Activated T-helper 2 cell treated with anti-CD3 and anti-CD28 coated beads, Interferon-gamma antibody, Interleukin-2, Interleukin-4, amounts not matched to agents 10 μg/mL and 5 μg/mL and 100 μg/mL, durations not matched to agents 14 hours and 24 hours and 36 hours (primary cell): ENCODE results near the gene HAAO. TPM values are rescaled to one million over a fixed set of nuclear protein-coding genes. Genes with fewer than 3 reads are reported as not detected.

Experiments
- DNase-seq: peaks from one replicate; pipeline ENCODE4 v3.0.0; 2021; ENCODE audit warnings: low spot score
- H3K27ac Mint-ChIP-seq: one replicate; pipeline ENCODE4 v1.8.0; 2021; ENCODE audit warnings: mixed read lengths
- H3K27me3 Mint-ChIP-seq: one replicate; pipeline ENCODE4 v1.8.0; 2021; ENCODE audit warnings: low read depth, mixed read lengths
- H3K36me3 Mint-ChIP-seq: one replicate; pipeline ENCODE4 v1.8.0; 2021; ENCODE audit warnings: low read depth, mixed read lengths
- H3K4me1 Mint-ChIP-seq: one replicate; pipeline ENCODE4 v1.8.0; 2021; ENCODE audit warnings: low read depth, mixed read lengths
- H3K4me3 Mint-ChIP-seq: one replicate; pipeline ENCODE4 v1.8.0; 2021; ENCODE audit warnings: low read depth, mild to moderate bottlenecking, moderate library complexity, mixed read lengths
- H3K9me3 Mint-ChIP-seq: one replicate; pipeline ENCODE4 v1.8.0; 2021; ENCODE audit warnings: mixed read lengths
- intact Hi-C: fragments of 100-400 bp; cut with micrococcal nuclease; formaldehyde crosslinking; loops from one replicate; pipeline ENCODE4 v1.15.1; 2023
- total RNA-seq: library from RNA; stranded (reverse); gene quantifications from 2 replicates; pipeline ENCODE4 v1.2.3, GENCODE V29; 2022

The HAAO gene
- total RNA-seq, 1 donor from 2014 or later, result 5.1 TPM

- peaks cover 37% of the 10 kb centered on the region for H3K4me1 Mint-ChIP-seq
- peaks cover 3% of the 10 kb centered on the region for H3K36me3 Mint-ChIP-seq
- peaks cover 20% of the 10 kb centered on the region for H3K27me3 Mint-ChIP-seq
- no peak for DNase-seq
- peak overlapping the region; percentile 80 for H3K27ac Mint-ChIP-seq
- intact Hi-C loops, result no loop called here
- H3K9me3 Mint-ChIP-seq, result no peaks in the 10 kb centered on the region
- no peak overlapping the region for H3K4me3 Mint-ChIP-seq
Measured at GRCh38 chr2:42796427-42797248, 4.3 kb upstream of the HAAO start.

- no peak overlapping the region for H3K4me3 Mint-ChIP-seq
- peaks cover 3% of the 10 kb centered on the region for H3K36me3 Mint-ChIP-seq
- peaks cover 37% of the 10 kb centered on the region for H3K4me1 Mint-ChIP-seq
- no peak for DNase-seq
- H3K9me3 Mint-ChIP-seq, result no peaks in the 10 kb centered on the region
- H3K27ac Mint-ChIP-seq, result no peak overlapping the region
- intact Hi-C loops, result no loop called here
- peaks cover 28% of the 10 kb centered on the region for H3K27me3 Mint-ChIP-seq
Measured at GRCh38 chr2:42795841-42796301, 3.5 kb upstream of the HAAO start.

GRCh38 chr2:42795275-42795674 lies 2.9 kb upstream of the HAAO start:
- Mint-ChIP-seq H3K27ac (no peak overlapping the region), H3K4me1 (peaks cover 33% of the 10 kb centered on the region), H3K36me3 (peaks cover 3% of the 10 kb centered on the region), H3K4me3 (no peak overlapping the region), H3K27me3 (peaks cover 28% of the 10 kb centered on the region), H3K9me3 (no peaks in the 10 kb centered on the region)
- no peak for DNase-seq
- intact Hi-C loops, result no loop called here

DNA sequence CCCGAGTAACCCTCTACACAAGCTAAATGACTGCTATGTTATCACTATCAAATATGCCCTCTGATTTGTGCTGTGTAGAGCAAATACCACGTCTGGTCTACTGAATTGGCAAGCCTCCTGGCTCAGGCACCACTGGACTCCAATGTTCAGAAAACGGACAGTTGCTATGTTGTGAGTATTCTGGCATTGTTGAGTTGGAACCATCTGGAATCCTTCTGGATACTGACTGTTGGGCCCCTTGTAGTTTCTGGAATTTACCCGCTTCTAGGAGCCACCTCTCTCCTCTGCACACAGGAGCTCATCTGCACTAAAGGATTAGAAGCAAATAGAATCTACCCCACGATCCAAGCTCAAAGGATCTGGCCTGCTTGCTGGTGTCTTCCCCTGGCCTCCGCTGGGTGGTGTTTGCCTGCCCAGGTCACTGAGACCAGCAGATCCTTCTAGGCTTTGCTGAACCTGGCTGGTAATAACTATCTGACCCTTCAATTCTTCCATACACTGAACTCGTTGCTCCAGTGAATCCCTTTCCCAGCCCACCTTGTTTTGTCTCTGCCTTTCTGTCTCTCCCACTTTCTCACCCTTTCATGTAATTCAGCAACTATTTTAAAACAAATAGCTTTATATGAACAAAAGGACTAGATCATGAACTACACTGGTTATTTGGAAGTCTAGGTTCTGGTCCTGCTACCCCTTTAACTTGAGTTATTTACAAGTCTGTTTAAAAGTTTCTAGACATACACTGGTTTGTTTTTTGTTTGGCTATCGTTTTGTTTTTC lies 2.1 kb upstream of the HAAO start:
- Mint-ChIP-seq H3K9me3 (no peaks in the 10 kb centered on the region), H3K27me3 (peaks cover 32% of the 10 kb centered on the region), H3K36me3 (peaks cover 3% of the 10 kb centered on the region), H3K4me3 (no peak overlapping the region), H3K4me1 (peaks cover 33% of the 10 kb centered on the region), H3K27ac (no peak overlapping the region)
- intact Hi-C loops, result no loop called here
- no peak for DNase-seq

DNA sequence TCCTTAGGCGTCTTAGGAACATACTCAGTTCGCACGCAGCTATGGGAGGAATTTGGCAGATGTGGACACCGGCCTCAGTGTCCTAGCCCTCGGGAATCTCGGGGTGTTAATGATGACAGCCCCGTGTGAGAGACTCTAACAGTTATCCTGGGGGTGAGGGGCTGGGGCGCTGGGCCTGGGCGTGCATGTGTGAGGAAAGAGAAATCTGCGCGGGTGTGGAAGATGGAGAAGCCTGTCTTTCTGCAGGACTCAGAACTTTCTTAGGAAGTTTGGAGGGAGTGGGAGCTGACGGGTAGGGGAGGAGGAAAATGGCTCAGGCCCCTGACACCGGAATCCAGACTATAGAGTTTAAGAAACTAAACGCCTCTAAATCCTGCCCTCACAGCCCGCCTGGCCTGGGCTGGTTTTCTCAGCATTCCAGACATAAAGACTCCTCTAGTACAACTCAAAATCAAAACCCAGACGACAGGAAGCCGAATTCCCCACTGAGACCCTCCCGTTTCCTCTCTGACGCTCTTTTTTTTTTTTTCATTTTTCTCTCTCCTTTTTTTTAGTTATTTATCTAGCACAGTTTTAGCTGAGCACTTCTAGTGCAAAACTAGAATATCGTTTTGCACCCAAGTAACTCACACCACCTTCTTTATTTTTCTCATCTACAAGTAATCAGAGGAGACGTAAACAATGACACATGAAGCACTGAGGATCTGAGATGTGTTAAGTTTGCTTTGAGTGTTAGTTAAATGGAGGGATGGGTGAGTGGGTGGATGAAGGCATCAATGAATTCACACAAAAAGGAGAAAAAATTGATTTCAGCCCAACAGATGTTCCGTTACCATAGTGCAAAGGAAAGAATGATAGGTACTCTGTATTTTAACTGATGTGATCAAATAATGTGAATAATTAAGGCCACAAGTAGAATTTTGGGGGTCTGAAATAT lies 1.2 kb upstream of the HAAO start:
- DNase-seq, result no peak
- H3K4me1 Mint-ChIP-seq, result peaks cover 33% of the 10 kb centered on the region
- intact Hi-C loops, result no loop called here
- H3K27ac Mint-ChIP-seq, result no peak overlapping the region
- peak overlapping the region; percentile 62 for H3K4me3 Mint-ChIP-seq
- H3K27me3 Mint-ChIP-seq, result peaks cover 32% of the 10 kb centered on the region
- H3K9me3 Mint-ChIP-seq, result no peaks in the 10 kb centered on the region
- peaks cover 3% of the 10 kb centered on the region for H3K36me3 Mint-ChIP-seq

DNA sequence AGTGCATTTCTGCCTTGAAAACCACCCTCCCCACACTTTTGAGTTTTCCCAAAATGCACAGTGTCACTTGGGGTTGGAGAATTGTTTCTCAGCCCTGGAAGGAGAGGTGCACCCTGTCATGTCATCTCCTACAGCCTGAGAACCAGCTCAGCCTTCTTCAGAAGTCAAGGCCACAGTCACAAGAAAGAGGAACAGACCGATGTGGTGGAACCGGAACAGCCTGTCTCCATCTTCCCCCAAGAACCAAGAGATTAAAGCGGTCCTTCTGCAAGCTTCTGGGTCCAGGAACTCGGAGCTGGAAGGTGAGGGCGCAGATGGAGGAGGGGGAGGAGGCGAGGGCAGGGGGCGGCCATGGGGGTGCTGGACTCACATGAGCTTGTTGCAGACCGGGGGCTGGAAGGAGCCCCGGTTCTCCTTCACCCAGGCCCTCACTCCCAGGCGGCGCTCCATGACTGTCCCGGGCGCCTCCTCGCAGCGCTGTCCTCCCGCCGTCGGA lies 248 bp downstream of the HAAO start:
- DNase-seq, result no peak
- Mint-ChIP-seq H3K36me3 (peaks cover 3% of the 10 kb centered on the region), H3K4me1 (peaks cover 35% of the 10 kb centered on the region), H3K27me3 (peaks cover 32% of the 10 kb centered on the region), H3K27ac (peak overlapping the region; percentile 68), H3K4me3 (peak overlapping the region; percentile 80), H3K9me3 (no peaks in the 10 kb centered on the region)
- intact Hi-C loops, result no loop called here

GRCh38 chr2:42791606-42792005 lies 777 bp downstream of the HAAO start:
- DNase-seq, result no peak
- peaks cover 32% of the 10 kb centered on the region for H3K27me3 Mint-ChIP-seq
- intact Hi-C loops, result no loop called here

DNA sequence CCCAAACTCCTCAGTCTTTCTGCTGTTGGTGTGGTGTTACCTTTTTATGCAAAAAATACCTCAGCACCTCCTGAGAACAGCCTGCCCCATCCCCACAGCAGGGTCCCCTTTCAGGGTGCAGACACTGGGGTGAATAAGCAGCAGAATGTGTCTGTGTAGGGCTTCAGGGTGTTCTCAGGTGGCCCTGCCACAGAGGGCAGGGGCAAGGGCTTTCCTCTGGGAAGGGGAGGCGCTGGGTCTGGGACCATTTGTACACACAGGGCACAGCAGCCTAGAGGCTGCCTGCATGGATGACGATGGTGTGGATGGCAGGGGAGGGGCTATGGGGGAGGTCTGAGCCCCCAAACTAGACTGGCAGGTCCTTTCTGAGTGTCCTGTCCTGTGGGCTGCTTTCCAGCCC lies 2.6 kb downstream of the HAAO start:
- no peak overlapping the region for H3K27ac Mint-ChIP-seq
- H3K36me3 Mint-ChIP-seq, result peaks cover 3% of the 10 kb centered on the region
- peaks cover 22% of the 10 kb centered on the region for H3K4me1 Mint-ChIP-seq
- peaks cover 29% of the 10 kb centered on the region for H3K27me3 Mint-ChIP-seq
- H3K4me3 Mint-ChIP-seq, result no peak overlapping the region
- H3K9me3 Mint-ChIP-seq, result no peaks in the 10 kb centered on the region
- no peak for DNase-seq
- intact Hi-C loops, result no loop called here

More at GRCh38 chr2:42791606-42792005, 777 bp downstream of the HAAO start:
- Mint-ChIP-seq H3K4me1 (peaks cover 34% of the 10 kb centered on the region), H3K36me3 (peaks cover 3% of the 10 kb centered on the region), H3K9me3 (no peaks in the 10 kb centered on the region), H3K27ac (peak overlapping the region; percentile 68), H3K4me3 (peak overlapping the region; percentile 80)

- Mint-ChIP-seq H3K4me3 (no peak overlapping the region), H3K36me3 (peaks cover 2% of the 10 kb centered on the region), H3K27ac (no peak overlapping the region), H3K27me3 (peaks cover 22% of the 10 kb centered on the region), H3K9me3 (no peaks in the 10 kb centered on the region), H3K4me1 (peaks cover 19% of the 10 kb centered on the region)
- no peak for DNase-seq
- intact Hi-C loops, result no loop called here
Measured at GRCh38 chr2:42788882-42789281, 3.5 kb downstream of the HAAO start.

- intact Hi-C loops, result no loop called here
- no peaks in the 10 kb centered on the region for H3K36me3 Mint-ChIP-seq
- peaks cover 15% of the 10 kb centered on the region for H3K4me1 Mint-ChIP-seq
- H3K27me3 Mint-ChIP-seq, result peaks cover 18% of the 10 kb centered on the region
- H3K9me3 Mint-ChIP-seq, result no peaks in the 10 kb centered on the region
- H3K27ac Mint-ChIP-seq, result no peak overlapping the region
- no peak overlapping the region for H3K4me3 Mint-ChIP-seq
- DNase-seq, result no peak
Measured at GRCh38 chr2:42788478-42788793, 3.9 kb downstream of the HAAO start.

- no peak for DNase-seq
- H3K36me3 Mint-ChIP-seq, result no peaks in the 10 kb centered on the region
Measured at GRCh38 chr2:42787788-42788477, 4.5 kb downstream of the HAAO start.

GRCh38 chr2:42787424-42787787 lies 5.0 kb downstream of the HAAO start:
- H3K4me3 Mint-ChIP-seq, result no peak overlapping the region
- peaks cover 14% of the 10 kb centered on the region for H3K4me1 Mint-ChIP-seq

More at GRCh38 chr2:42787788-42788477, 4.5 kb downstream of the HAAO start:
- Mint-ChIP-seq H3K27me3 (peaks cover 15% of the 10 kb centered on the region), H3K4me3 (no peak overlapping the region), H3K27ac (no peak overlapping the region), H3K9me3 (no peaks in the 10 kb centered on the region), H3K4me1 (peaks cover 14% of the 10 kb centered on the region)
- intact Hi-C loops, result no loop called here

More at GRCh38 chr2:42787424-42787787, 5.0 kb downstream of the HAAO start:
- Mint-ChIP-seq H3K27me3 (peaks cover 15% of the 10 kb centered on the region), H3K9me3 (peaks cover under 1% of the 10 kb centered on the region), H3K36me3 (no peaks in the 10 kb centered on the region), H3K27ac (no peak overlapping the region)
- DNase-seq, result no peak
- intact Hi-C loops, result no loop called here
